Activated T-helper 9 cell treated with anti-CD3 and anti-CD28 coated beads, Interleukin-2, amount 50 U/mL, for 16 hours (primary cell): ENCODE results near the gene NFKBIB.
"Not testable (repeated sequence)": the region's sequence is repeated elsewhere in the genome, so short reads cannot be mapped to it uniquely, and the experiment has no call there.

Experiments
- DNase-seq: peaks from one replicate; pipeline ENCODE4 v3.0.0-alpha.2; 2020; ENCODE audit warnings: low read depth

Gene NFKBIB

GRCh38 chr19:38875656-38876395 lies 23.9 kb upstream of the NFKBIB start:
- DNase-seq: no peak

- DNase-seq: peak; percentile 57
These were observed 21.8 kb upstream of the NFKBIB start, which contains the start of gene RINL for GRCh38 chr19:38877781-38878574. Gene RINL (minus strand): TSS chr19:38878275. CDS start chr19:38876742, 1,533 bp downstream.

- DNase-seq: no peak
These were observed 21.0 kb upstream of the NFKBIB start for GRCh38 chr19:38878575-38879399.

- DNase-seq: no peak
These were observed 20.4 kb upstream of the NFKBIB start for GRCh38 chr19:38879400-38879751.

- DNase-seq: no peak
These were observed 19.5 kb upstream of the NFKBIB start for GRCh38 chr19:38880076-38880881.

- DNase-seq: no peak
These were observed 18.7 kb upstream of the NFKBIB start for GRCh38 chr19:38880882-38881609.

- DNase-seq: no peak
These were observed 16.5 kb upstream of the NFKBIB start for GRCh38 chr19:38883286-38883685.

GRCh38 chr19:38884691-38885090 lies 15.1 kb upstream of the NFKBIB start:
- not testable (repeated sequence) for DNase-seq

GRCh38 chr19:38888876-38889275 lies 10.9 kb upstream of the NFKBIB start:
- no peak for DNase-seq

GRCh38 chr19:38889803-38890202 lies 10.0 kb upstream of the NFKBIB start:
- no peak for DNase-seq

- no peak for DNase-seq
These were observed 9.1 kb upstream of the NFKBIB start for GRCh38 chr19:38890686-38891085.

- no peak for DNase-seq
These were observed 8.0 kb upstream of the NFKBIB start for GRCh38 chr19:38891771-38892170.

- no peak for DNase-seq
These were observed 6.9 kb upstream of the NFKBIB start for GRCh38 chr19:38892841-38893240.

- no peak for DNase-seq
These were observed 6.4 kb upstream of the NFKBIB start for GRCh38 chr19:38893341-38893771.

- DNase-seq: no peak
These were observed 4.8 kb upstream of the NFKBIB start for GRCh38 chr19:38894968-38895367.

GRCh38 chr19:38898788-38899446 lies 852 bp upstream of the NFKBIB start:
- DNase-seq: no peak

- no peak for DNase-seq
These were observed 447 bp downstream of the NFKBIB start for GRCh38 chr19:38900202-38900629.

GRCh38 chr19:38900743-38901190 lies 998 bp downstream of the NFKBIB start:
- no peak for DNase-seq

- DNase-seq: no peak
These were observed 1.9 kb downstream of the NFKBIB start for GRCh38 chr19:38901683-38902082.
